Kidney (tissue), 14 donors: ENCODE measurements around the gene WSCD1. TPM values are rescaled to one million over a fixed set of nuclear protein-coding genes. Genes with fewer than 3 reads are reported as not detected.

Source experiments
- DNase-seq, 5 donors: peaks; one replicate each; pipeline ENCODE4 v3.0.0-alpha.2; 2013 to 2020
- FAIRE-seq: peaks from 2 replicates; lab custom pipeline; 2012; peaks lifted over from hg19 to GRCh38; lab: Jason Lieb, UNC
- H3K27ac ChIP-seq, 2 donors: one replicate each; pipeline ENCODE4 v1.7.0; 2013; ENCODE audit warnings: low read depth in 2 of 2, low read length in 2 of 2, inconsistent platforms in 1 of 2
- H3K27me3 ChIP-seq: one replicate; pipeline ENCODE4 v1.7.1; 2013; ENCODE audit warnings: low read length, inconsistent platforms; ENCODE audit not compliant: control insufficient read depth, insufficient read depth
- H3K36me3 ChIP-seq, 3 donors: one replicate each; pipeline versions ENCODE4 v1.7.0 to v1.7.1; 2013; ENCODE audit warnings: low read length in 3 of 3, control low read depth in 1 of 3, inconsistent platforms in 1 of 3; ENCODE audit not compliant: insufficient read depth in 3 of 3, control insufficient read depth in 2 of 3
- H3K4me1 ChIP-seq, 3 donors: one replicate each; pipeline versions ENCODE4 v1.7.0 to v1.7.1; 2013; ENCODE audit warnings: low read length in 3 of 3, inconsistent platforms in 1 of 3, low read depth in 1 of 3; ENCODE audit not compliant: control insufficient read depth in 2 of 3, insufficient read depth in 2 of 3
- H3K4me3 ChIP-seq, 3 donors: one replicate each; pipeline versions ENCODE4 v1.7.0 to v1.8.1; 2013; ENCODE audit warnings: low read length in 3 of 3, control low read depth in 1 of 3, inconsistent platforms in 1 of 3
- H3K9ac ChIP-seq, 3 donors: one replicate each; pipeline versions ENCODE4 v1.7.0 to v1.7.1; 2013; ENCODE audit warnings: low read length in 3 of 3, control low read depth in 1 of 3, inconsistent platforms in 1 of 3
- H3K9me3 ChIP-seq, 3 donors: one replicate each; pipeline versions ENCODE4 v1.7.0 to v1.7.1; 2013; ENCODE audit warnings: low read length in 3 of 3, control low read depth in 1 of 3, inconsistent platforms in 1 of 3; ENCODE audit not compliant: control insufficient read depth in 2 of 3, insufficient read depth in 1 of 3
- CTCF ChIP-seq: IDR thresholded peaks from 3 replicates; pipeline ENCODE4 v1.5.1; 2012; ENCODE audit warnings: mild to moderate bottlenecking, moderate library complexity, borderline replicate concordance; ENCODE audit not compliant: insufficient read depth; ENCODE audit errors: extremely low read depth
- intact Hi-C: fragments of 100-400 bp; cut with DNase I; formaldehyde crosslinking; loops from one replicate; pipeline ENCODE4 v1.11.1; 2022
- polyA plus RNA-seq: library from polyadenylated mRNA; stranded (reverse); fragments of 350-450 nt; fragmentation: Illumina TruSeq; extraction: RNeasy Lipid Tissue Mini Kit (QIAGEN cat#74804); gene quantifications from one replicate; pipeline ENCODE4 v1.2.3, GENCODE V29; 2014; ENCODE audit warnings: low read depth, low replicate concordance; ENCODE audit not compliant: insufficient read depth
- total RNA-seq: library from RNA; stranded (reverse); fragmentation: NEBNext Ultra II Directional; extraction: Animal tissue kit (Norgen Biotek cat#: 25700); gene quantifications from one replicate; pipeline ENCODE4 v1.2.1, GENCODE V29; 2021
- donor health status: control.
- donor health status: control.
- donor health status: control.
- donor health status: control.
- donor health status: control.
- donor health status: DM: yes; HTN: yes; CAD: no.
- donor health status: Normal renal cell carcinoma (clear cell type).

WSCD1 gene
- total and polyA plus RNA-seq, 2 donors from 2014 or later = 5.4 to 14.5 TPM

GRCh38 chr17:6041246-6041645 is 28.9 kb upstream of the WSCD1 start:
- H3K36me3 ChIP-seq = no peaks in the 10 kb centered on the region
- no peaks in the 10 kb centered on the region for H3K9me3 ChIP-seq
- no peak overlapping the region for H3K27ac ChIP-seq
- intact Hi-C loops = no loop called here
- H3K9ac ChIP-seq = no peak overlapping the region
- H3K4me3 ChIP-seq = no peak overlapping the region
- peaks cover 0 to 4% (median 0%) of the 10 kb centered on the region in 3 donors for H3K4me1 ChIP-seq
- H3K27me3 ChIP-seq = no peaks in the 10 kb centered on the region
- DNase-seq = no peak
- FAIRE-seq = no peak
- TF ChIP-seq CTCF = no peak

DNA sequence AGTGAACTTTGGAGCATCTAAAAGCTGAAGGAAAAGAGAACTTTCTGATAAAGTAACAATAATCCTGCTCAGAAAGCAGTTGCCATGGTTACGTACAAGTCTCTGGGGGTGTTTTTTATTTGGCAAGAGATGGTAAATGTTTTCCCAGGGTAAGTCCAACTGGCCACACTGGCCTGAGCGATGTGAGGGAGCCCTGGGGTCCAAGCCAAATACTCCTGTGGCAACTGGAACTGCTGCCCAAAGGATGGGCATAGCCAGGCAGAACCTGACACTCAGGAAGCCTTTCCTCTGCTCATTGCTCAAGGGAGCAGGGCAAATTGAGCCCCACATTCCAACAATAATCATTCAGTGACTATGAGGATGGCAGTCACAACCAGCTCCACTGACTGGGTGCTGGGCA is 26.8 kb upstream of the WSCD1 start:
- FAIRE-seq (no peak), DNase-seq (no peak)
- Histone ChIP-seq H3K27me3 (no peaks in the 10 kb centered on the region), H3K4me1 (peaks cover 0 to 4% (median under 1%) of the 10 kb centered on the region in 3 donors), H3K27ac (no peak overlapping the region), H3K9me3 (no peaks in the 10 kb centered on the region), H3K9ac (no peak overlapping the region), H3K36me3 (no peaks in the 10 kb centered on the region), H3K4me3 (no peak overlapping the region)
- TF ChIP-seq CTCF = no peak
- intact Hi-C loops = no loop called here

- Histone ChIP-seq H3K27me3 (no peaks in the 10 kb centered on the region), H3K36me3 (no peaks in the 10 kb centered on the region), H3K4me1 (peaks cover 0 to 4% (median 2%) of the 10 kb centered on the region in 3 donors), H3K9ac (no peak overlapping the region), H3K27ac (no peak overlapping the region), H3K4me3 (no peak overlapping the region), H3K9me3 (no peaks in the 10 kb centered on the region)
- intact Hi-C loops = no loop called here
- FAIRE-seq = no peak
- TF ChIP-seq CTCF = no peak
- DNase-seq = no peak
Observed at GRCh38 chr17:6044261-6044660, 25.9 kb upstream of the WSCD1 start.

- Histone ChIP-seq H3K9ac (no peak overlapping the region), H3K4me1 (peaks cover 0 to 4% (median 2%) of the 10 kb centered on the region in 3 donors), H3K27me3 (no peaks in the 10 kb centered on the region), H3K27ac (no peak overlapping the region), H3K36me3 (no peaks in the 10 kb centered on the region), H3K9me3 (no peaks in the 10 kb centered on the region), H3K4me3 (no peak overlapping the region)
- FAIRE-seq (no peak), DNase-seq (no peak)
- no peak for TF ChIP-seq CTCF
- intact Hi-C loops = no loop called here
Observed at GRCh38 chr17:6045621-6046357, 24.4 kb upstream of the WSCD1 start.
